ENCODE measurements around the gene HMCN2. TPM values are rescaled to one million over a fixed set of nuclear protein-coding genes. Genes with fewer than 3 reads are reported as not detected.

Gene HMCN2
- total and polyA plus RNA-seq, 2 donors (not counting 1 experiment from before 2014, with no cell fraction given): 0.01 TPM; not detected in 1

- ChIA-PET CTCF (no interaction called here), POLR2A (no interaction called here)
- no peak overlapping the region for H2AFZ ChIP-seq (ENCODE audit: insufficient read depth, low read depth, low read length, poor library complexity, severe bottlenecking)
- ATAC-seq (ENCODE audit: low read depth) (no peak), DNase-seq (no peak)
- peaks cover 7% of the 10 kb centered on the region for H3K27me3 Mint-ChIP-seq
- H3K4me3 ChIP-seq (ENCODE audit: control extremely low read depth in 1 of 5, extremely low read depth in 1 of 5, insufficient read depth in 1 of 5, low read depth in 2 of 5, low read length in 4 of 5): no peak overlapping the region
- no peak overlapping the region for H3K27ac Mint-ChIP-seq
- peaks cover 2% of the 10 kb centered on the region for H3K9me3 Mint-ChIP-seq (ENCODE audit: insufficient read depth)
- H3K27me3 ChIP-seq (replicated peaks in 1 of 4; ENCODE audit: control extremely low read depth in 1 of 4, control insufficient read depth in 3 of 4, insufficient read depth in 4 of 4, low read length in 3 of 4): no peaks in the 10 kb centered on the region
- H3K4me1 ChIP-seq (ENCODE audit: control insufficient read depth in 2 of 2, insufficient read depth in 2 of 2, low read length in 2 of 2): no peaks in the 10 kb centered on the region
- TF ChIP-seq EZH2 (IDR thresholded peaks at IDR 0.05; ENCODE audit: borderline replicate concordance, insufficient read depth, low read depth, low read length, poor library complexity, severe bottlenecking): no peak
- TF ChIP-seq, protein P1, sequence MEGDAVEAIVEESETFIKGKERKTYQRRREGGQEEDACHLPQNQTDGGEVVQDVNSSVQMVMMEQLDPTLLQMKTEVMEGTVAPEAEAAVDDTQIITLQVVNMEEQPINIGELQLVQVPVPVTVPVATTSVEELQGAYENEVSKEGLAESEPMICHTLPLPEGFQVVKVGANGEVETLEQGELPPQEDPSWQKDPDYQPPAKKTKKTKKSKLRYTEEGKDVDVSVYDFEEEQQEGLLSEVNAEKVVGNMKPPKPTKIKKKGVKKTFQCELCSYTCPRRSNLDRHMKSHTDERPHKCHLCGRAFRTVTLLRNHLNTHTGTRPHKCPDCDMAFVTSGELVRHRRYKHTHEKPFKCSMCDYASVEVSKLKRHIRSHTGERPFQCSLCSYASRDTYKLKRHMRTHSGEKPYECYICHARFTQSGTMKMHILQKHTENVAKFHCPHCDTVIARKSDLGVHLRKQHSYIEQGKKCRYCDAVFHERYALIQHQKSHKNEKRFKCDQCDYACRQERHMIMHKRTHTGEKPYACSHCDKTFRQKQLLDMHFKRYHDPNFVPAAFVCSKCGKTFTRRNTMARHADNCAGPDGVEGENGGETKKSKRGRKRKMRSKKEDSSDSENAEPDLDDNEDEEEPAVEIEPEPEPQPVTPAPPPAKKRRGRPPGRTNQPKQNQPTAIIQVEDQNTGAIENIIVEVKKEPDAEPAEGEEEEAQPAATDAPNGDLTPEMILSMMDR (IDR thresholded peaks at IDR 0.05): no peak
- H3K4me3 Mint-ChIP-seq: no peak overlapping the region
- no peaks in the 10 kb centered on the region for H3K79me2 ChIP-seq (ENCODE audit: control insufficient read depth, insufficient read depth, low read length)
- intact Hi-C loops (cut with micrococcal nuclease): no loop called here
- 94% methylated on average over 17 of the region's 26 CpGs for WGBS (ENCODE audit: insufficient coverage)
- H3K4me2 ChIP-seq (replicated peaks; ENCODE audit: low read depth, low read length, poor library complexity, severe bottlenecking): no peak overlapping the region
- no peak overlapping the region for H3K9ac ChIP-seq (ENCODE audit: low read length)
- H3K27ac ChIP-seq (ENCODE audit: low read length in 2 of 2): no peak overlapping the region
- H3K9me3 ChIP-seq (ENCODE audit: control extremely low read depth in 1 of 3, control insufficient read depth in 2 of 3, insufficient read depth in 1 of 3, low read length in 2 of 3): peaks cover 0 to 8% (median 0%) of the 10 kb centered on the region in 3 donors
- no peaks in the 10 kb centered on the region for H3K4me1 Mint-ChIP-seq
- H4K20me1 ChIP-seq (ENCODE audit: control insufficient read depth, insufficient read depth, low read length, poor library complexity, severe bottlenecking): no peaks in the 10 kb centered on the region
- no peaks in the 10 kb centered on the region for H3K36me3 ChIP-seq (replicated peaks in 1 of 2; ENCODE audit: control extremely low read depth in 1 of 2, control insufficient read depth in 1 of 2, extremely low read depth in 1 of 2, insufficient read depth in 2 of 2, low read length in 1 of 2)
Measured at GRCh38 chr9:130395810-130396435, 130.4 kb downstream of the HMCN2 start.

DNA sequence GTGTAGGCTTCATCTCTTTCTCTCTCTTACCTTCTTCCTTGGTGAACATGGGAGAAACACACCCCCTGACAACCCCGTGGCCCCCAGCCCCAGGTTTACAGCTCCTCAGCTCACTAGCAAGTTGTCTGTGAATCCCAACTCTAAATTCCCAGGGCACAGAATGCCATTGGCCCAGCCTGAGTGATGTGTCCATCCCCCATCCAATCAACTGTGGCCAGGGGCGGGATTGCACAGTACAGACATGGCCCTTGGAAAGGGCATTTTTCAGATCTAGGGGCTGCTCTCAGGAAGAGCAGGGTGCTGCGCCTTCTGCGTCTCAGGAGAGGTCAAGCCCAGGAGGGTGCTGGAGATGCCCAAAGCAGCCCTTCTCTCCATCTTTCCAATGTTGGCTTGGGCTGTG lies 131.0 kb downstream of the HMCN2 start:
- Histone ChIP-seq H3K4me1 (ENCODE audit: control insufficient read depth in 2 of 2, insufficient read depth in 2 of 2, low read length in 2 of 2) (no peaks in the 10 kb centered on the region), H4K20me1 (ENCODE audit: control insufficient read depth, insufficient read depth, low read length, poor library complexity, severe bottlenecking) (no peaks in the 10 kb centered on the region), H3K27ac (ENCODE audit: low read length in 2 of 2) (no peak overlapping the region), H3K79me2 (ENCODE audit: control insufficient read depth, insufficient read depth, low read length) (no peaks in the 10 kb centered on the region), H3K36me3 (replicated peaks in 1 of 2; ENCODE audit: control extremely low read depth in 1 of 2, control insufficient read depth in 1 of 2, extremely low read depth in 1 of 2, insufficient read depth in 2 of 2, low read length in 1 of 2) (no peaks in the 10 kb centered on the region), H3K4me3 (ENCODE audit: control extremely low read depth in 1 of 5, extremely low read depth in 1 of 5, insufficient read depth in 1 of 5, low read depth in 2 of 5, low read length in 4 of 5) (no peak overlapping the region), H3K9ac (ENCODE audit: low read length) (no peak overlapping the region), H2AFZ (ENCODE audit: insufficient read depth, low read depth, low read length, poor library complexity, severe bottlenecking) (no peak overlapping the region), H3K9me3 (ENCODE audit: control extremely low read depth in 1 of 3, control insufficient read depth in 2 of 3, insufficient read depth in 1 of 3, low read length in 2 of 3) (peaks cover 0 to 8% (median 0%) of the 10 kb centered on the region in 3 donors), H3K4me2 (replicated peaks; ENCODE audit: low read depth, low read length, poor library complexity, severe bottlenecking) (no peak overlapping the region), H3K27me3 (replicated peaks in 1 of 4; ENCODE audit: control extremely low read depth in 1 of 4, control insufficient read depth in 3 of 4, insufficient read depth in 4 of 4, low read length in 3 of 4) (no peaks in the 10 kb centered on the region)
- Mint-ChIP-seq H3K27ac (no peak overlapping the region), H3K4me3 (no peak overlapping the region), H3K9me3 (ENCODE audit: insufficient read depth) (peaks cover 2% of the 10 kb centered on the region), H3K4me1 (no peaks in the 10 kb centered on the region), H3K27me3 (peaks cover 7% of the 10 kb centered on the region)
- ChIA-PET POLR2A (no interaction called here), CTCF (no interaction called here)
- TF ChIP-seq, protein P1 (IDR thresholded peaks at IDR 0.05): no peak
- TF ChIP-seq EZH2 (IDR thresholded peaks at IDR 0.05; ENCODE audit: borderline replicate concordance, insufficient read depth, low read depth, low read length, poor library complexity, severe bottlenecking): no peak
- DNase-seq: no peak
- intact Hi-C loops (cut with micrococcal nuclease): no loop called here
- ATAC-seq (ENCODE audit: low read depth): no peak
- WGBS (ENCODE audit: insufficient coverage): 89% methylated on average over 3 of the region's 4 CpGs
